Measurements from ENCODE around the gene FNBP1. TPM values are rescaled to one million over a fixed set of nuclear protein-coding genes. Genes with fewer than 3 reads are reported as not detected.

FNBP1 gene
- total and polyA plus RNA-seq, 2 of the 8 experiments (the other 6 are each of a cell fraction or from before 2014, with no cell fraction given): 7.2 to 40.9 TPM

DNA sequence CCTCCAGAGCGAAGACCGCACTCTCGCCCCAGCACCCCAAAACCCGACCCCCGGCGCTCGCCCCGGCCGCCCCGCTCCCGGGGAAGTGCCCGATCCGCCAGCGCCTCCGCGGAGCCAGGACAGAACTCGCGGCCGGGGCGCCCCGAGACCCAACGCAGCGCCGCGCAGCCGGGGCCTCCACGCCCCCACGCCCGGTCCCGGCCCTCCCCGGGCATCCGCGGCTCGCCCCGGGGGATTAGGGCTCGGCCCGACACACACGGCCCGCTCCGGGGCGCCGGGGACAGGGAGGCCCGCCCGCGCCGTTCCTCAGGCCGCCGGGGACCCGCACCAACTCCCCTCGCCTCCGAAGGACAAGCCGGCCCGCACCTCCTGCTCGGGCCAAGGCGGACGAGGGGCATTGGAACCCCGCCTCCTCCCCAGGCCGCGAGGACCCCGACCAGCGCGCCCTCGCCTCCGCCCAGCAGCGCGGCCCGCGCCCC lies 544 bp downstream of the FNBP1 start:
- H4K5ac ChIP-seq (ENCODE audit: insufficient read length, low read depth, low read length): no peak overlapping the region
- H4K8ac ChIP-seq (ENCODE audit: extremely low read depth, insufficient read depth, low read length): peak overlapping the region; percentile 82; the same call in 1 of the 2 replicates
- H2AFZ ChIP-seq (ENCODE audit: low read length): no peak overlapping the region
- H3K27me3 ChIP-seq (replicated peaks in 1 of 4; ENCODE audit: control insufficient read depth in 3 of 4, extremely low read depth in 1 of 4, insufficient read depth in 3 of 4, low read length in 3 of 4): peaks cover 0 to 9% (median 4%) of the 10 kb centered on the region in 4 experiments; a peak in 4 of 7 replicates
- H2BK5ac ChIP-seq (ENCODE audit: low read depth, low read length): no peak overlapping the region
- H4K20me1 ChIP-seq (replicated peaks in 1 of 2; ENCODE audit: control insufficient read depth in 1 of 2, insufficient read depth in 2 of 2, low read length in 2 of 2): no peaks in the 10 kb centered on the region
- H4K91ac ChIP-seq (replicated peaks; ENCODE audit: insufficient read length, low read length): no peak overlapping the region
- no peak overlapping the region for H2AK5ac ChIP-seq (ENCODE audit: low read depth, low read length)
- whole genome bisulfite sequencing, 2 experiments (ENCODE audit: extremely low coverage in 1 of 2, insufficient coverage in 1 of 2, insufficient read length in 1 of 2, insufficient replicate concordance in 2 of 2, low coverage in 1 of 2, low lambda C conversion rate in 2 of 2, missing lambda C conversion rate in 1 of 2): 3% methylated on average over 8 of the region's 68 CpGs; no CpG with 5 or more reads in 1 of the 2 experiments
- ChIA-PET POLR2A (ENCODE audit: partially characterized antibody) (interaction anchor here (1.0 to 1.5 kb wide), 5 partner anchors 11 to 147 kb away, joined by 3 to 7 read pairs (median 4); partner anchors contain the start of gene GPR107), CTCF (ENCODE audit: partially characterized antibody) (interaction anchor here (0.5 to 0.8 kb wide), 2 partner anchors 9 to 128 kb away, joined by 3 read pairs; no protein-coding TSS in a partner anchor)
- H2BK120ac ChIP-seq (replicated peaks; ENCODE audit: low read depth, low read length): no peak overlapping the region
- peak overlapping the region; percentile 67 to 91 (median 82) for H3K4me3 ChIP-seq (ENCODE audit: extremely low read depth in 1 of 4, insufficient read depth in 2 of 4, low read depth in 3 of 4, low read length in 4 of 4)
- FAIRE-seq (no peak), DNase-seq (ENCODE audit: low read depth in 1 of 2, low spot score in 2 of 2) (peak in 1 of 2 experiments; percentile 72)
- no peak overlapping the region for H3K4ac ChIP-seq (replicated peaks; ENCODE audit: insufficient read length, low read depth, low read length)
- H2BK12ac ChIP-seq (ENCODE audit: low read depth, low read length): no peak overlapping the region
- H3K9me3 ChIP-seq (ENCODE audit: insufficient read depth in 2 of 2, low read depth in 1 of 2, low read length in 1 of 2): no peaks in the 10 kb centered on the region
- H3K27ac ChIP-seq (ENCODE audit: low read depth, low read length): peak overlapping the region; percentile 16; the same call in 1 of the 2 replicates
- H3K9ac ChIP-seq (replicated peaks in 1 of 4; ENCODE audit: extremely low read depth in 1 of 4, low read depth in 3 of 4, low read length in 3 of 4): peak overlapping the region in 3 of 4 experiments; percentile 51 to 96 (median 59); a peak in 6 of 7 replicates
- H3K18ac ChIP-seq (ENCODE audit: extremely low read depth, low read length): peak overlapping the region; percentile 68; the same call in 1 of the 2 replicates
- no peak overlapping the region for H3K23ac ChIP-seq (ENCODE audit: insufficient read length)
- H3K23me2 ChIP-seq (ENCODE audit: low read depth, low read length): peaks cover 13% of the 10 kb centered on the region
- no peaks in the 10 kb centered on the region for H3K36me3 ChIP-seq (ENCODE audit: control insufficient read depth in 2 of 4, insufficient read depth in 4 of 4, low read length in 3 of 4)
- H3K56ac ChIP-seq (replicated peaks; ENCODE audit: insufficient read length, low read depth, low read length): peak overlapping the region; percentile 46
- no peaks in the 10 kb centered on the region for H3K79me1 ChIP-seq (ENCODE audit: low read depth, low read length)
- H3K14ac ChIP-seq (ENCODE audit: insufficient read length): no peak overlapping the region
- H3K4me1 ChIP-seq (replicated peaks in 1 of 4; ENCODE audit: control insufficient read depth in 3 of 4, insufficient read depth in 4 of 4, low read length in 3 of 4): peaks cover 0 to 5% (median 3%) of the 10 kb centered on the region in 4 experiments; a peak in 4 of 7 replicates
- H2BK15ac ChIP-seq (ENCODE audit: low read length): no peak overlapping the region
- H3K4me2 ChIP-seq (ENCODE audit: insufficient read depth in 1 of 2, low read depth in 2 of 2, low read length in 2 of 2): peak overlapping the region; percentile 71 to 88
- H3K79me2 ChIP-seq (ENCODE audit: control insufficient read depth in 1 of 2, insufficient read depth in 2 of 2, low read length in 2 of 2): peaks cover 2 to 37% of the 10 kb centered on the region in 2 experiments; a peak in 2 of 4 replicates
- no peak overlapping the region for H2BK20ac ChIP-seq (ENCODE audit: low read length)
- no peak for TF ChIP-seq RXRA (IDR thresholded peaks at IDR 0.05; ENCODE audit: insufficient read depth, low read depth, low read length)
- TF ChIP-seq TBP (IDR thresholded peaks at IDR 0.05; ENCODE audit: low read depth, low read length): no peak
- no peak for TF ChIP-seq CEBPB (IDR thresholded peaks at IDR 0.05; ENCODE audit: low read depth, low read length)
- no peak for TF ChIP-seq MAFK (IDR thresholded peaks at IDR 0.05; ENCODE audit: low read depth, low read length)
- TF ChIP-seq ASH2L (IDR thresholded peaks at IDR 0.05; ENCODE audit: low read length): peak; percentile 22
- no peak for TF ChIP-seq ZNF274 (IDR thresholded peaks at IDR 0.05; ENCODE audit: borderline replicate concordance, extremely low read depth, low read length)
- TF ChIP-seq RFX5 (IDR thresholded peaks at IDR 0.05; ENCODE audit: borderline replicate concordance, low read depth, low read length): no peak
- no peak for TF ChIP-seq BCL11A (IDR thresholded peaks at IDR 0.05; ENCODE audit: low read depth in 2 of 2, low read length in 2 of 2)
- TF ChIP-seq, protein P1, sequence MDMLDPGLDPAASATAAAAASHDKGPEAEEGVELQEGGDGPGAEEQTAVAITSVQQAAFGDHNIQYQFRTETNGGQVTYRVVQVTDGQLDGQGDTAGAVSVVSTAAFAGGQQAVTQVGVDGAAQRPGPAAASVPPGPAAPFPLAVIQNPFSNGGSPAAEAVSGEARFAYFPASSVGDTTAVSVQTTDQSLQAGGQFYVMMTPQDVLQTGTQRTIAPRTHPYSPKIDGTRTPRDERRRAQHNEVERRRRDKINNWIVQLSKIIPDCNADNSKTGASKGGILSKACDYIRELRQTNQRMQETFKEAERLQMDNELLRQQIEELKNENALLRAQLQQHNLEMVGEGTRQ (IDR thresholded peaks at IDR 0.05; ENCODE audit: low read length): no peak
- peak; percentile 7; the same call in 1 of the 2 replicates for TF ChIP-seq RBBP5 (IDR thresholded peaks at IDR 0.05; ENCODE audit: borderline replicate concordance, low read depth, low read length)
- no peak for TF ChIP-seq CHD1 (IDR thresholded peaks at IDR 0.05; ENCODE audit: low read depth, low read length)
- TF ChIP-seq SIX5 (IDR thresholded peaks at IDR 0.05; ENCODE audit: low read depth, low read length): no peak
